Measurements from ENCODE around the gene HARS1.
A peak's percentile ranks its signal among the peaks of the same experiment; 100 is the strongest.
"Not testable (repeated sequence)": the region's sequence is repeated elsewhere in the genome, so short reads cannot be mapped to it uniquely, and the experiment has no call there.

Gene HARS1

DNA sequence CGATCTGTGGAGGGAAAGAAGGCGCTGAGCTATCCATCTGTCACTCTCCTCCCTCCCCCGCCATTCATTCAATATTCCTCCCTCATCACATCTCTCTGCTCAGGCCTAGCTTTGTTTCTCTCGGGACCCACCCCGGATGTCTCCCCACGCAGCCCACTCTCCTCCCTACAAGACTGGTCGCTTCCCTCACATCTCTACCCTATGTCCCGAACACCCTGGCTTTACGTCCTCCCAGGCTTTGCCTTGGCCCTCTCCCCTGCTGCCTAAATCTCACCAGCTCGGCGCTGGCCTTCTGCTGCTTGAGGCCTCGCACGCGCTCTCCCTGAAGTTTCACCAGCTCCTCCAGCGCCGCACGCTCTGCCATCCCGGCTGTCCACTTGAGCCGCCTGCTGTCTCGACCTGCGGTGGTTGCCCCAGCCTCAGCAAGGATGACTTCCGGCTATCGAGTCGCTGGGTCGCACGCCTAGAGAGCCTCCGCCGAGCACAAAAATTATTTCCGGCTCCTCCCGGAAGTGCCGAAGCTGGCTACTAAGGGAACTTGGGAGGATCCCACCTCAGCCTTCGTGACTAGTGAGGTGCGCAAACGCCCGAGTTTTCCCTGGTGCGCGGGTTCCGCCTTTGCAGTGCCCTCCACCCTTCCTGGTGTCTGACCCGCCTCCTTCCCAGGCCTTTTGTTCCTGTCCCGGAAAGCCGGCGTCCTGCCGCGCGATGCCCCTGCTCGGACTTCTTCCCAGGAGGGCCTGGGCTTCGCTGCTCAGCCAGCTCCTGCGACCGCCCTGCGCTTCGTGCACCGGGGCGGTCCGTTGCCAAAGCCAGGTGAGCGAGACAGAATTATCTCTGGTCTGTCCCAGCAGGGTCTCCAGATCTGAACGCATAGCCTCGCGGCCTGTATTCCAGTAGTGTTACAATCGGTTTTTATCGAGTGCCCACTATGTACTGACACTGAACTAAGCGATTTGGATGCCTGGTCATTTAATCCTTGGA, at the start of gene HARS1, which contains the start of gene HARS2:
Gene HARS1, minus strand, starts transcription at position 430 of the 984 bp plus-strand sequence. Its CDS starts 66 bp downstream, at position 364.
Gene HARS2, plus strand, starts transcription at position 515 of the 984 bp plus-strand sequence. Its CDS starts 194 bp downstream, at position 709.
- DNase-seq (ENCODE audit: low read depth, low spot score), result peak; percentile 57

DNA sequence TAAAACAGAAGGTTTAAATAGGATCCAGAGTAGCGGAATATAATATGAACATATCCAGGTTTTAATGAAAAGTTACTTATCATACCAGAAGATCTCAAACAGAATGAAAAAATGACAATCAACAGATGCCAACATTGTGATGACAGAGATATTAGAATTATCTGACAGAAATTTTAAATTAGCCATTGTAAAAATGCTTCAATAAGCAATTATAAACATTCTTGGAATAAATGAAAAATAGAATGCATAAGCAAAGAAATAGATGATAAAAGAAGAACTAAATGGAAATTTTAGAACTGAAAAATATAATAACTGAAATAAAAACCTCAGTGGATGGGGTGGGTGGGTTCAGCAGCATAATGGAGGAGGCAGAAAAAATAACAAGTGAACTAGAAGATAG, 46.3 kb upstream of the HARS1 start:
- no peak for DNase-seq (ENCODE audit: low read depth, low spot score)

DNA sequence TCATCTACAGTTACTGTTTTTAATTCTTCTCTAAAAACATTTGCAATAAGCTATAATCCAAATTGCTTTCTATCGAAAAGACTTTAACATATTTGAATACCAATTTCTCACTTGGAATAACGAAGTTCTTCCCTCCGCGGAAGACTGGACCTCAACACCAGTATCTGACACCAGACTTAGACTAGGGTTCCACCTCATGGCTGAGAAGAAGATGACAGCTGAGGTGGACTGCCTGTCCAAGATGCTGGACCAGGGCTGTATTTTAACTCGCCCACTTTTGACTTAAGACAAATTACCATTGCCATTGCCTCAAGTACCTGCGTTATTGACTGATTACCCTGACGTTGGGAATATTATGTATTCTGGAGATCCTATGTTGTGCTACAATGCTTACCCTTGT, 43.2 kb upstream of the HARS1 start:
- no peak for DNase-seq (ENCODE audit: low read depth, low spot score)

DNA sequence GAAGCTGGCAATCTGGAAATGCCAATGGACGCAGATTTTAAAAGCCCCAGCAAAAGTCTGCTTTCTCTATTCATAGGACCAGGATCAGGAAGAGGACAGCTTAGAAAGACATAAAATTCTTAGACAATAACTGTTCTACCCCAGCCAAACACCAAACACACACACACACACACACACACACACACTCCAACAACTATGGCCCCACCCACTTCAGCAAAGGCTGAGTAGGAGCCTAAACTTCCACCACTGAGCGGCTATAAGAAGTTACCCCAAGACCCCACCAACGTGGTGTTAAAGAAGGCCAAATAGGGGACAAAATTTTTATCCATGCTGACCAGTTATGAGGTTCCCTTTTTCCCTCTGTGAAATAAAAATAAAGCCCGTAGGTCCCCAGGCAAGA, 41.9 kb upstream of the HARS1 start:
- DNase-seq (ENCODE audit: low read depth, low spot score), result no peak

DNA sequence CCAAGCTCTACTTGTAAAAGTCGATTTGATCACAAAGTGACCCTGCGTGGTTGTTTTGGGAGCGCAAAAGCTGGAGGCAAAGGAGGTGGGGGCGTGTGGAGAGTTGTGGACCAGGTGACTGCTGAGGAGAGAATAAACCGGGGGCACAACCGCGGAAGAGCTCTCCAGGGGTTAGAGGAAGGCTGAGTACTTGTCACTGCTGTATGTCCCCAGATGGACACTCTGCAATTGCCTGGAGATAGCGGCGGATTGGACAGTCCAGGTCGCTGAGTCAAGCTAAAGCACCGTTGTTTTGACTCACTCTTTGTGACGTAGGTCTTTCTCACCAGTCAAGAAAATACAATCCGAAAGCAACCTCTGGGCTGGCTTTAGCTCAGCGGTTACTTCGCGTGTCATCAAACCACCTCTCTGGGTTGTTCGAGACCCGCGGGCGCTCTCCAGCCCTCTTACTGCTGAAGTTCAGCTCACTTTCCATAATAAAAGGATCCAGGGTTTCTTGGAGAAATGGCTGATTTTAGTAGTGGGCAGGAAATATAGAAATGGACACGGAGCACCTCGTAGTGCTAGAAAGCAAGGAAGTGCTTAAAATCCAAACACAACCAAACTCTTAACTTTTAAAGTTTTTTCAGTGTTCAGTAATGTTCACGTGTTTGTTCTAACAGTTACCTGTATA, 34.8 kb upstream of the HARS1 start:
- DNase-seq (ENCODE audit: low read depth, low spot score), result peak; percentile 38

DNA sequence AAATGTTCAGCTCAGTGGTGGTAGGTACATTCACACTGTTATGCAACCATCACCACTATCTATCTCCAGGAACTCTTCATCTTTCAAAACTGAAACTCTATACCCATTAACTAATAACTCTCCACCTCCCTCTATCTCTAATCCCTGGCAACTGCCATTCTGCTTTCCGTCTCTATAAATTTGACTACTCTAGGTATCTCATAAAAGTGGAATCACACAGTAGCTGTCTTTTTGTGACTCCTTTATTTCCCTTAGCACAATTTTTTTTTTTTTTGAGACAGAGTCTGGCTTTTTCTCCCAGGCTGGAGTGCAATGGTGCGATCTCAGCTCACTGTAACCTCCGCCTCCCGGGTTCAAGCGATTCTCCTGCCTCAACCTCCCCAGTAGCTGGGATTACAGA, 30.2 kb upstream of the HARS1 start:
- not testable (repeated sequence) for DNase-seq (ENCODE audit: low read depth, low spot score)

GRCh38 chr5:140720738-140721137, 29.6 kb upstream of the HARS1 start:
- DNase-seq (ENCODE audit: low read depth, low spot score), result not testable (repeated sequence)

DNA sequence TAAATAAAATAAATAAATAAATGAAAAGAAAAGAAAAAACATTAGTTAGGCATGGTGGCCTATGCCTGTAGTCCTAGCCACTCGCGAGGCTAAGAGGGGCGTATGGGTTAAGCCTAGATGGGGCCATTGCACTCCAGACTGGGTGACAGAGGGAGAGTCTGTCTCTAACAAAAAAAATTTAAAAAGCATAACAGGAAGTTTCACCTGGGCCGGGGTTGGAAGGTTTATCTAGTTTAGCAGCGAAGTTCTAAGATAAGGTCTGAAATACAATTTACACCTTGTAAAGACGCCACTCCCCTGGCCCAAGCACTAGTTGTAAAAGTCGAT, 27.1 kb upstream of the HARS1 start:
- no peak for DNase-seq (ENCODE audit: low read depth, low spot score)

- not testable (repeated sequence) for DNase-seq (ENCODE audit: low read depth, low spot score)
Measured at GRCh38 chr5:140716238-140716637, 25.1 kb upstream of the HARS1 start.

GRCh38 chr5:140713562-140714094, 22.5 kb upstream of the HARS1 start:
- DNase-seq (ENCODE audit: low read depth, low spot score), result no peak

DNA sequence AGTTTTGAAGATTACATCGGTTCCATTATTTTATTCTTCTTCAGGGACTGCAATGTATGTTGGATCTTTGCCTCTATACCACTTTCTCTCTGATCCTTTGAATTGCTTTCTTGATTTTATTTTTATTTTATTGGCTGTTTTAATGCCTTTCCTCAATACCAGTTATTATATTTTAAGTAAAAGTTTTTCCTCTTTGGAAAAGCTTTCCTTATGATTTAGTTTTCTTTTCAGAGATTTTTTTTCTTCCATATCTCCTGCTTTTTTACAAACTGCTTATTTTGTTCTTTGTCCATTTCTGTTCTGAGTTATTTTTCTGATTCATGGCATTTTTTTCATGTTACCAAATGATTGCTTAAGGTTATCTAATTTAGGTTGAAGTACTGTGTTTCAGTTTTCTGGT, 20.6 kb upstream of the HARS1 start:
- no peak for DNase-seq (ENCODE audit: low read depth, low spot score)

GRCh38 chr5:140710899-140711552, 19.9 kb upstream of the HARS1 start:
- peak; percentile 63 for DNase-seq (ENCODE audit: low read depth, low spot score)

GRCh38 chr5:140708787-140709186, 17.6 kb upstream of the HARS1 start:
- not testable (repeated sequence) for DNase-seq (ENCODE audit: low read depth, low spot score)

- DNase-seq (ENCODE audit: low read depth, low spot score), result no peak
Measured at GRCh38 chr5:140707812-140708211, 16.6 kb upstream of the HARS1 start.

DNA sequence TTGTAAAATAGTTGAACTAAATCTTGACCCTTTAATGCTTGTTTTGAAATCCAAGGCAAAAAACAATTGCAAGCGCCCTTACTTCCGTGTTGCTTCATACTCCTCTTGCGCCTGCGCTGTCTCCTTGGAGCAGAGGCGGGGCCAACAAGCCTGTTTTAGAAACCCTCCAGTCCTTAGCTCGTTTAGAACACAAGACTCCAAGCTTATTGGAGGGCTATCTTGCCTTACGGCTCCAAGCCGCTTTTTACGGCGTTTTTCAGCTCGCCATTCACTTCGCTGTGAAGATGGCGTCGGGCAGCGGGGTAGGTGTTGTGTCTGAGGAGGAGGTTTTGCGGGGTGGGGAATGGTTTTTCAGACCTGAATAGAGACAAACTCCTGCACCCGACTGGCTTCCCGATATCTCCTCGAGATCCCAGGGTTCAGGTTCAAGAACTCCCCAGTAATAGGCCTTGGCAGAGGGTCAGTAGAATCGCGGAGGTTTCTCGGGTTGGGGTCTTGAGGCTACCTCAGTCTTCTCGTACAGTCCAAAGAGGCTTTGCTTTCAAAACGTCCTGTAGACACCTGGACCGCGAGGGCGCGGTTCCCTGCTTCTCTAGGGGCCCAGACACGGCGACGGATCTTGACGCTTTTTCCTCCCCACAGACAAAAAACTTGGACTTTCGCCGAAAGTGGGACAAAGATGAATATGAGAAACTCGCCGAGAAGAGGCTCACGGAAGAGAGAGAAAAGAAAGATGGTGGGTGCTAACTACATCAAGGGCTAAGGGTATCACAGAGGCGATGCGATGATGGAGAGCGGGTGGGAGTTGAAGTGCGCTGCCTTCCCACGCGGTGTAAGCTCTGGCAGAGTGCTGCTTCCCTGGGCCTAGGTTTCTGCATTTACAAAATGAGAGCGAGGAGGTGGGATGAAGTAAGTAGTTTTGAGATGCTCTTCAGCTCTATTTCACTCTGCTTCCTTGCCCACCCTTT, 9.3 kb upstream of the HARS1 start, which contains the start of gene ZMAT2:
Gene ZMAT2, plus strand, starts transcription at position 271 of the 968 bp plus-strand sequence. Its CDS starts 14 bp downstream, at position 285.
- peak; percentile 82 for DNase-seq (ENCODE audit: low read depth, low spot score)

GRCh38 chr5:140696891-140697492, 5.8 kb upstream of the HARS1 start:
- no peak for DNase-seq (ENCODE audit: low read depth, low spot score)

- no peak for DNase-seq (ENCODE audit: low read depth, low spot score)
Measured at GRCh38 chr5:140694276-140694675, 3.1 kb upstream of the HARS1 start.

DNA sequence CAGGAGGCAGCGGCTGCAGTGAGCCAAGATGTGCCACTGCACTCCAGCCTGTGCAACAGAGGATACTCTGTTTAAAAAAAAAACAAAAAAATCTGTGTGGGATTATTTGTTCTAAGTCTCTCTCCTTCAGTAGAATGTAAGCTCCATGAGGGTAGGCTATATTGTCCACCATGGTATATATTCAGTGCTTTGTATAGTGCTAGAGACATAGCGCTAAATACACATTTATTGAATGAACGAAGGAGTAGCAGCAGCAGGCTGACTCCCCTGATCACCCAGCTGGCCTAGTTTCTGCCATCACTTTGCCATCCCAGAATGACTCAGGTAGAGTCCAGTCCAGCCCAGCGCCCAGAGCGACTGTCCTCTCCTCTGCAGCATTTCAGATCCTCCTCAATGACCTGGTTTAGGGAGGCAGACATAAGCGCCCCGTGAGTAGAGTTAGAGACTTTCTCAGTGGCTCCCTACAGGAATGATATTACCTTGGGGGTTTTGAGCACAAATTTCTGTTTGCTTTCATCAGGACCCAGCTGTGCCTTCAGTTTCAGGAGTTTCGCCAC, 716 bp downstream of the HARS1 start:
- DNase-seq (ENCODE audit: low read depth, low spot score), result no peak

DNA sequence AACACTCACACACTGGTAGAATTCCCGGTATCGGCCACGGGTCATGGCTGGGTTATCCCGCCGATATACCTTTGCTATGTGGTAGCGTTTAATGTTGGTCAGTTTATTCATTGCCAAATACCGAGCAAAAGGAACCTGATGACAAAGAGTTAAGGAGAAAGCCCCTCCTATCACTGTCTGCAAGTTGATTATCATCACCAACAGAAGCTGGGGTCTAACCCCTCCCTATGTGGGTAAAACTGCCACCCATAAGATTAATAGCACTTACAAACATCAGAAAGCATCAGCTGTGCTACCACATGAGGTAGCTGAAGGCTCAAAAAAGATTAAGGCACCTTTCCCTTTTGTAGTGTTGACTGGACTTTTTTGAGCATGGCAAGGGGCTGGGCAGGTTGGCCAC, 12.2 kb downstream of the HARS1 start:
- DNase-seq (ENCODE audit: low read depth, low spot score), result no peak

DNA sequence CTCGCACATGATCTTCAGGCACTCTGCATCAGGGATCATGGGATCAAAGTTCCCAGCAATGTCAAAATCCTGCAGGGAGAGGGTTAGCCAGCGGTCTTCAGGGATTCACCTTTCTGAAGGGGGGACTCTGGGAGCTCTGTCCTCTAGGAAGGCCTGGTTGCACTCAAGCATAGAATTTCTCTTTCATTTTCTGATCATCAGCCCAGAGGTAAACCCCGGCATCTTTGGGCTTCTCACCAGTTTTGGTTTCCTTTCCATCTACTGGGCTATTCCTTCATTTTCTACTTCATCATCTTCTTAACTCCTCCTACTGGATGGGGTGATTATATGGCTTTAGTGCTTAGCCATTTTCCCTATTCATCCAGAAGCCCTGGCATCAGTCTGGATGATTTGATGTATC, 13.2 kb downstream of the HARS1 start:
- DNase-seq (ENCODE audit: low read depth, low spot score), result no peak
